Suppressor macrophage treated with lipopolysaccharide for 4 hours (primary cell): ENCODE measurements around the gene FILIP1.
"Not testable (repeated sequence)": the region's sequence is repeated elsewhere in the genome, so short reads cannot be mapped to it uniquely, and the experiment has no call there.

Experiments
- DNase-seq: peaks from one replicate; pipeline ENCODE4 v3.0.0-alpha.2; 2020

Gene FILIP1

DNA sequence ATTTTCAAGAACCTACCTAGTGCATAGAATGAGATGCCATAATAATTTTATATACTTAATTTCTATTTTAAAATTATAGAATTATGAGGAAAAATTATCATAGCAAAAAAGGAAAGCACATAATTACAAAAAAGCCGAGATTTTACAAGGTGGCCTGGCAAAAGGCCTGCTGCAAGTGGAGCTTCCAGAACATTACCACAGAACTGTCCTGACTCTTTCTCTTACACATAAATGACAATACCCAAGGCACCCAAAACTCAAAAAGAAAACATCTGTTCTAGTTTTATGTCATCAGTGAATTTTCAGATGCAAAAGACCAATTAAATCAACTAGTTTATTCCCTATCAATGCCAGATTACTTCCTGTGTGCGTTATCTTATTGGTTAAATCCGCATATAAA is 74.2 kb downstream of the FILIP1 start:
- DNase-seq = no peak

- DNase-seq = no peak
These were observed 75.4 kb downstream of the FILIP1 start for GRCh38 chr6:75418233-75418632.

GRCh38 chr6:75416443-75416842 is 77.2 kb downstream of the FILIP1 start:
- no peak for DNase-seq

DNA sequence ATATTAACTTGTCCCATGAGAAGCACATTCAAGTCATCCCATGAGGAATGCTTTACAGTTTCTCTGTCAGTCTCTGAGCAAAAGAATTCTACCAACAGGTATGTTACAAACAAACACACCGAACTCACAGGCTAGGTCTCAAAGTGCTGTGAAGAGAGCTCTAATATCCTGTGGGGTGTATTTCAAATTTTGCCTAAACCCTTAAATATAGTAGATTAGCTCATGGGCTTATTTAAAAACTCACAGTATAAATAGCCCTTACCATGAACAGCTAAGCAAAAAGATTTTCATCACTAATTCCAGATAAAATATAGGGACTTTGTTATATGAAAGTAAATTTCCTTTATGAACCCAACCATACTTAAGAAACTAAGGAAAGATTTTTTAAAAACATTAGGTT is 77.8 kb downstream of the FILIP1 start:
- no peak for DNase-seq

- no peak for DNase-seq
These were observed 79.1 kb downstream of the FILIP1 start for GRCh38 chr6:75414445-75415021.

DNA sequence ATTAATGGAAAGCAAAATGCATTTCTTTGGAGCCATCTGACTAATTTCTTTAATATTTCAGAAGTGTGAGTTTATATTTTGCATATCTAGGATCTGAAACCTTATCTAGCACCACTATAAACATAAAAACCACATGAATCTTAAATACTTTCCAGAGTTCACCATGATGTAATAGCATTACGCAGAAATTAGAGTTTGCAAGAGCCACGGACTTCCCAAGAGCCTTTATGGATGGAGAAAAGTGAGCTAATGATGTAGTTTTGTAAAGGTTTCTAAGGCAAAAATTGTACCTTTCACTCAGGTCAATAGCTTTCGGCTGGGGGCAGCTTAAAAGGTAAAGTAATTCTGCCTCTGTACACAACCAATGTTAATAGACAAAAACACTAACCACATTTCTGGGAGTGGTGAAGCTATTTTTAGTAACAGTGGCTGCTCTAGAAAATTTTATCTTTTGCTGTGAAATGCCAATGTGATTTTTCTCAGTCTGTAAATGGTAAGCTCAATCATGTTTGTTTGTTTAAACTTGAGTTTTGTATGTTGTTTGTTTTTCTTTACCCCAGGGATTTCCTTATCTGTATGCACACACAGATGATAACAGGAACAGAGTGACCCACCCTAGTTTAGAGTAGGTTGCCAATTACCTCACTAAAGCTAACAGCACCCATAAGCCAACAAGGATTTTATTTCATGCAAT is 80.5 kb downstream of the FILIP1 start:
- DNase-seq = no peak

DNA sequence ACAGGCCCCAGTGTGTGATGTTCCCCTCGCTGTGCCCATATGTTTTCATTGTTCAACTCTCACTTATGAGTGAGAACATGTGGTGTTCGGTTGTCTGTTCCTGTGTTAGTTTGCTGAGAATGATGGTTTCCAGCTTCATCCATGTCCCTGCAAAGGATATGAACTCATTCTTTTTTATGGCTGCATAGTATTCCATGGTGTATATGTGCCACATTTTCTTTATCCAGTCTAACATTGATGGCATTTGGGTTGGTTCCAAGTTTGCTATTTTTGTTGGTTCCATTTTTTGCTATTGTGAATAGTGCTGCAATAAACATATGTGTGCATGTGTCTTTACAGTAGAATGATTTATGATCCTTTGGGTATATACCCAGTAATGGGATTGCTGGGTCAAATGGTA is 83.0 kb downstream of the FILIP1 start:
- not testable (repeated sequence) for DNase-seq

DNA sequence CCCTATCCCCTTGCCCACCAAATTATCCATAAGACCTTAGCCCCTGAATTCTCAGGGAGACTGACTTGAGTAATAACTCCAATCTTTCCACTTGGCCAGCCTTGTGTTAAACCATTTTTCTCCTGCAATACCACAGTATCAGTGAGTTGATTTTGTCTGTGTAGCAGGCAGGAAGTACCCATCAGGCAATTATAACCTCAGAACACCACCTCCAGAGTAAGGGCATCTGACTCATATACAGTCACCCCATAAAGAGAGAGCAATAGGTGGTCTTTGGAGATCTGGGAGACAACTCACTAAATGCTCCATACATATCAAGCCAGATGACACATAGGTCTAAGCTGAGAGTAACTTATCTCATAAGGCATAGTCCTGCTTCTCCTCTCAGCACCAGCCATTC is 83.7 kb downstream of the FILIP1 start:
- no peak for DNase-seq

- DNase-seq = no peak
These were observed 84.3 kb downstream of the FILIP1 start for GRCh38 chr6:75409286-75409685.

- DNase-seq = no peak
These were observed 90.0 kb downstream of the FILIP1 start for GRCh38 chr6:75403563-75404080.

- DNase-seq = no peak
These were observed 91.3 kb downstream of the FILIP1 start for GRCh38 chr6:75402296-75402695.

- no peak for DNase-seq
These were observed 95.7 kb downstream of the FILIP1 start for GRCh38 chr6:75397656-75398465.

GRCh38 chr6:75397171-75397570 is 96.4 kb downstream of the FILIP1 start:
- DNase-seq = no peak

GRCh38 chr6:75396005-75396800 is 97.4 kb downstream of the FILIP1 start:
- no peak for DNase-seq

DNA sequence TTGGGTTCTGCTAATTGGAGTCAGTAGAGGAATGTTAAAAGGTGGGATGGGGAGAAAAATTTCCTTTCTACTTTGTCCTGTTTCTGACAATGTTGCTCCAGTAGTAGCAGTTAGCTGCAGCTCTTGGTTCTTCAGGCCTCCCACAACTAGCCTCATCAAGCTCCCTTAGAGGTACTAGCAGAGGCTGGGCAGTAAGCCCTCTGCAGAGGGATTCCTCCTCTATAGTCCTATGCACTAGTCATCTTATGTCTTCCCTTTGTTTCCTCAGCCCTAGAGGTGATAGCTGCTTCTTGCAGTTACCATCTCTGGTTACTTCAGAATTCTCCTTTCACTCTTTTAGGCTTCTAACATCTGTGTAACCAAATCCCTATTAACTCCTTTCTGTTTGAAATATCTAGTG is 99.8 kb downstream of the FILIP1 start:
- DNase-seq = no peak

GRCh38 chr6:75391276-75391675 is 102.3 kb downstream of the FILIP1 start:
- DNase-seq = no peak

GRCh38 chr6:75386050-75386770 is 107.4 kb downstream of the FILIP1 start:
- no peak for DNase-seq

DNA sequence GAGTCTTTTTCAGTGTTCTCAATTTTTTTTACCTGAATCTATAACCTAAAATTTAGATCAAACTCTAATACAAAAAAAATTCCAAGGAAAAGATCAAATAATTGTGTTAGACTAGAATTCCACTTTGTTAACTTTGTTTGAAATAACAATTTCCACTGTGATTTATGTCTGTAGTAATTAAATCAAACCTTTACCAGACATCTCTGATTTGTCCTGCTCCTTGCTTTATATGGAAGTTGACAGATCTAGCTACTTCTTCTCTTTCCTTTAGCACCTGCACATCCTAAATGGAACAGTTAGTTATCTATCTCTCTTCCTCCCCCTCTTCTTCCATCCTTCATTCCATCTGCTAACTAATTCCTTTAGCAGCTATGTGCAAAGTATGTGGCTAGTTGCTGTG is 109.5 kb downstream of the FILIP1 start:
- no peak for DNase-seq

DNA sequence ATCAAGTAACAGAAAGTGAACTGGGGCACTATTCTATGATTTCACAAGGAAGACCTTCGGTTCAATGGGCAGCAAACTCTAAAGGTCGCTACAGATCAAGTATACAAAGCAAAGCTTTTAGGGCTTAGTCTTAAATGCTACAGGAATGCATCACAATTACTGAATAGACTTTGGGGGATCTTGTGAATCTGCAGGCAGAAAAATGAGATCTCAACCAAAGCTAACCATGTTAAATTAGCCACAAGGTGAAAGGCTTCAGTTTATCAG is 111.0 kb downstream of the FILIP1 start:
- no peak for DNase-seq

GRCh38 chr6:75381877-75382633 is 111.5 kb downstream of the FILIP1 start:
- DNase-seq = no peak

- no peak for DNase-seq
These were observed 114.1 kb downstream of the FILIP1 start for GRCh38 chr6:75379536-75379935.

DNA sequence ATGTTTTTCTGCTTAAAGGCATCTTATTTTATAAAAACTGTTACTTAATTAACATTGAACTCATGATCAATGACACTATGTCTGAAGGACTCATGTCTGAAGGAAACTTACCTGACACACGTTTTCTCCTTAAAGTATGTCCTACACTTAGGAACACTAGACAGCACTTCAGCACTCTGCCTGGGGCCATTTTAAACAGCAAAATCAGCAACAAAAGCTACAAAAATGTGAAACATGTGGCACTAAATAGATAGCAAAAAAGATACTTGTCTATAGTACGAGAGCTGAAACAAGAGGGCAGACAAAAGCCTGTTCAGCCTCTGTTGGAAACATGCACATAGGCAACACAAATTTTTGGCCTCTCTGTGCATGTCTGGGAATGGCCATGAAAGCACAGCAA is 115.5 kb downstream of the FILIP1 start:
- no peak for DNase-seq
